ENCODE measurements around the gene DNM3.
"Not testable (repeated sequence)": the region's sequence is repeated elsewhere in the genome, so short reads cannot be mapped to it uniquely, and the experiment has no call there.

The DNM3 gene

GRCh38 chr1:172401892-172402291 lies 560.6 kb downstream of the DNM3 start:
- DNase-seq, result peak; percentile 44

- DNase-seq, result no peak
Measured at GRCh38 chr1:172402878-172403569, 561.7 kb downstream of the DNM3 start.

- no peak for DNase-seq
Measured at GRCh38 chr1:172404121-172404520, 562.8 kb downstream of the DNM3 start.

- DNase-seq, result no peak
Measured at GRCh38 chr1:172405912-172406311, 564.6 kb downstream of the DNM3 start.

GRCh38 chr1:172406968-172407367 lies 565.7 kb downstream of the DNM3 start:
- no peak for DNase-seq

- DNase-seq, result no peak
Measured at GRCh38 chr1:172408958-172409357, 567.7 kb downstream of the DNM3 start.

GRCh38 chr1:172410027-172410426 lies 568.7 kb downstream of the DNM3 start:
- DNase-seq, result no peak

- DNase-seq, result no peak
Measured at GRCh38 chr1:172411791-172412338, 570.6 kb downstream of the DNM3 start.

GRCh38 chr1:172414331-172414730 lies 573.0 kb downstream of the DNM3 start:
- DNase-seq, result no peak

- no peak for DNase-seq
Measured at GRCh38 chr1:172416496-172417035, 575.3 kb downstream of the DNM3 start.

GRCh38 chr1:172417557-172417956 lies 576.3 kb downstream of the DNM3 start:
- DNase-seq, result no peak

GRCh38 chr1:172420385-172420784 lies 579.1 kb downstream of the DNM3 start, which contains the start of gene C1orf105:
TSS of gene C1orf105 (plus strand) at chr1:172420685. CDS start at chr1:172420886, 201 bp downstream.
- no peak for DNase-seq

GRCh38 chr1:172421974-172422604 lies 580.8 kb downstream of the DNM3 start:
- no peak for DNase-seq

GRCh38 chr1:172423336-172423735 lies 582.0 kb downstream of the DNM3 start:
- no peak for DNase-seq

- DNase-seq, result no peak
Measured at GRCh38 chr1:172425339-172425738, 584.0 kb downstream of the DNM3 start.

- no peak for DNase-seq
Measured at GRCh38 chr1:172427191-172427590, 585.9 kb downstream of the DNM3 start.

- peak; percentile 79 for DNase-seq
Measured at GRCh38 chr1:172429331-172430127, 588.2 kb downstream of the DNM3 start.

GRCh38 chr1:172430128-172430454 lies 588.8 kb downstream of the DNM3 start:
- DNase-seq, result no peak

- DNase-seq, result no peak
Measured at GRCh38 chr1:172431204-172431603, 589.9 kb downstream of the DNM3 start.

GRCh38 chr1:172431721-172432192 lies 590.5 kb downstream of the DNM3 start:
- peak; percentile 30 for DNase-seq

GRCh38 chr1:172437183-172437582 lies 595.9 kb downstream of the DNM3 start:
- not testable (repeated sequence) for DNase-seq

- no peak for DNase-seq
Measured at GRCh38 chr1:172442404-172442803, 601.1 kb downstream of the DNM3 start.

Measured in NCI-H69 (cell line).